ENCODE results near the gene PHLDA2. TPM values are rescaled to one million over a fixed set of nuclear protein-coding genes. Genes with fewer than 3 reads are reported as not detected.
A peak's percentile ranks its signal among the peaks of the same experiment; 100 is the strongest.

The PHLDA2 gene
- total and polyA plus RNA-seq, 9 of the 15 experiments (the other 6 are each of a cell fraction or from before 2014, with no cell fraction given): 0.43 to 42.4 (median 4.7) TPM

DNA sequence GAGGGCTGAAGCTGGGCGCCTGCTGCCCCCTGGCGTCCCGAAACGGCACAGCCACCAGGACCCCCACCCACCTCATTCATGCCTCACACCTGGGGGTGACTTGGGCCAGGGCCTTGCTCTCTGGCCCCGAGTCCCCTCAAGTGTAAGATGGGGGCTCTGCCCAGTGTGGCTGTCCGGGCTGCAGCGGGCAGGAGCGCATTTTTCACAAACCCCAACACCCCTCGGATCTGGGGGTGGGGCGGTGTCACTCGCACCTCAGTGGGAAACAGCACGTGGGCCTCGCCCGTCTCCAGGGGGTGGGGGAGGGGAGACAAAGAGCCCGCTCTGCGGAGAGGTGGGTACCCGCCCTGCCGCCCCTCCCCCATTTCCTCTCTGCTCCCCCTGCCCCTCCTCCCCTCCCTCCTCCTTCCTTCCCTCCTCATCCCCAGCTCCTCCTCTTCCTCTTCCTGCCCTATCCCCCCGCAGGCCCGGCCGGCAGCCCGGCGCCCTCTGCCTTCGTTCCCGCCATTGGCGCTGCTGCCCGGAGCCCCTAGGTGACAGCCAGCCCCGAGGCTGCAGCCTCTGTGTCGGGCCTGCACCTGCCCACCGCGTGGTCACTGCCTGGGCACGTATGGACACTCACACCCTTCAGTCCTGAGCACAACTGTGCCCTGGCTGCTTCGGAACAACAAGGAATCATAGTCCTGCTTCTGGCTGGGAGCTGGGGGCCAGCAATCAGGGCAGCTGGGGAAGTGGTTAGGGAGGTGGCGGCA is 36.8 kb downstream of the PHLDA2 start (continued):
- TF ChIP-seq, protein P1, sequence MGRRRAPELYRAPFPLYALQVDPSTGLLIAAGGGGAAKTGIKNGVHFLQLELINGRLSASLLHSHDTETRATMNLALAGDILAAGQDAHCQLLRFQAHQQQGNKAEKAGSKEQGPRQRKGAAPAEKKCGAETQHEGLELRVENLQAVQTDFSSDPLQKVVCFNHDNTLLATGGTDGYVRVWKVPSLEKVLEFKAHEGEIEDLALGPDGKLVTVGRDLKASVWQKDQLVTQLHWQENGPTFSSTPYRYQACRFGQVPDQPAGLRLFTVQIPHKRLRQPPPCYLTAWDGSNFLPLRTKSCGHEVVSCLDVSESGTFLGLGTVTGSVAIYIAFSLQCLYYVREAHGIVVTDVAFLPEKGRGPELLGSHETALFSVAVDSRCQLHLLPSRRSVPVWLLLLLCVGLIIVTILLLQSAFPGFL (CRISPR knock-in tag; IDR thresholded peaks at IDR 0.05): no peak
- TF ChIP-seq ESRRB (CRISPR knock-in tag; IDR thresholded peaks at IDR 0.05; ENCODE audit: borderline replicate concordance) (no peak), PYGO2 (tag; IDR thresholded peaks at IDR 0.05) (no peak), BRD4 (IDR thresholded peaks at IDR 0.05) (0 out of 2 replicates have a peak, but pooled peaks have one; percentile 35), NCOA4 (IDR thresholded peaks at IDR 0.05; ENCODE audit: partially characterized antibody) (no peak), TRIM24 (IDR thresholded peaks at IDR 0.05) (peak in 1 of 2 experiments; percentile 84; a peak in 2 of 4 replicates), U2AF1 (optimal IDR thresholded peaks at IDR 0.05; ENCODE audit: low read depth, low read length) (no peak), JUN (IDR thresholded peaks at IDR 0.05; ENCODE audit: borderline replicate concordance, low read depth, low read length) (no peak), JUN (CRISPR knock-in tag; IDR thresholded peaks at IDR 0.05; ENCODE audit: borderline replicate concordance) (no peak), TCF7 (IDR thresholded peaks at IDR 0.05; ENCODE audit: borderline replicate concordance) (no peak), LARP7 (IDR thresholded peaks at IDR 0.05) (no peak), OTX1 (CRISPR knock-in tag; IDR thresholded peaks at IDR 0.05) (no peak), ZNF133 (CRISPR knock-in tag; IDR thresholded peaks at IDR 0.05) (no peak), PTBP1 (IDR thresholded peaks at IDR 0.05; ENCODE audit: low read depth, low read length) (no peak), TRIM28 (IDR thresholded peaks at IDR 0.05) (no peak), CBX5 (IDR thresholded peaks at IDR 0.05; ENCODE audit: borderline replicate concordance, low read depth) (no peak), CBFA2T3 (IDR thresholded peaks at IDR 0.05) (no peak)
- TF ChIP-seq, protein P2, sequence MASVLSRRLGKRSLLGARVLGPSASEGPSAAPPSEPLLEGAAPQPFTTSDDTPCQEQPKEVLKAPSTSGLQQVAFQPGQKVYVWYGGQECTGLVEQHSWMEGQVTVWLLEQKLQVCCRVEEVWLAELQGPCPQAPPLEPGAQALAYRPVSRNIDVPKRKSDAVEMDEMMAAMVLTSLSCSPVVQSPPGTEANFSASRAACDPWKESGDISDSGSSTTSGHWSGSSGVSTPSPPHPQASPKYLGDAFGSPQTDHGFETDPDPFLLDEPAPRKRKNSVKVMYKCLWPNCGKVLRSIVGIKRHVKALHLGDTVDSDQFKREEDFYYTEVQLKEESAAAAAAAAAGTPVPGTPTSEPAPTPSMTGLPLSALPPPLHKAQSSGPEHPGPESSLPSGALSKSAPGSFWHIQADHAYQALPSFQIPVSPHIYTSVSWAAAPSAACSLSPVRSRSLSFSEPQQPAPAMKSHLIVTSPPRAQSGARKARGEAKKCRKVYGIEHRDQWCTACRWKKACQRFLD (CRISPR knock-in tag; IDR thresholded peaks at IDR 0.05): no peak
- TF ChIP-seq, protein P3, sequence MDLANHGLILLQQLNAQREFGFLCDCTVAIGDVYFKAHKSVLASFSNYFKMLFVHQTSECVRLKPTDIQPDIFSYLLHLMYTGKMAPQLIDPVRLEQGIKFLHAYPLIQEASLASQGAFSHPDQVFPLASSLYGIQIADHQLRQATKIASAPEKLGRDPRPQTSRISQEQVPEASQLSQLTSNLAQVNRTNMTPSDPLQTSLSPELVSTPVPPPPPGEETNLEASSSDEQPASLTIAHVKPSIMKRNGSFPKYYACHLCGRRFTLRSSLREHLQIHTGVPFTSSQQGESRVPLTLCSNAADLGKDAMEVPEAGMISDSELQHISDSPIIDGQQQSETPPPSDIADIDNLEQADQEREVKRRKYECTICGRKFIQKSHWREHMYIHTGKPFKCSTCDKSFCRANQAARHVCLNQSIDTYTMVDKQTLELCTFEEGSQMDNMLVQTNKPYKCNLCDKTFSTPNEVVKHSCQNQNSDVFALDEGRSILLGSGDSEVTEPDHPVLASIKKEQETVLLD (IDR thresholded peaks at IDR 0.05): peak; percentile 4; the same call in 1 of the 2 replicates
- TF ChIP-seq, protein P4, sequence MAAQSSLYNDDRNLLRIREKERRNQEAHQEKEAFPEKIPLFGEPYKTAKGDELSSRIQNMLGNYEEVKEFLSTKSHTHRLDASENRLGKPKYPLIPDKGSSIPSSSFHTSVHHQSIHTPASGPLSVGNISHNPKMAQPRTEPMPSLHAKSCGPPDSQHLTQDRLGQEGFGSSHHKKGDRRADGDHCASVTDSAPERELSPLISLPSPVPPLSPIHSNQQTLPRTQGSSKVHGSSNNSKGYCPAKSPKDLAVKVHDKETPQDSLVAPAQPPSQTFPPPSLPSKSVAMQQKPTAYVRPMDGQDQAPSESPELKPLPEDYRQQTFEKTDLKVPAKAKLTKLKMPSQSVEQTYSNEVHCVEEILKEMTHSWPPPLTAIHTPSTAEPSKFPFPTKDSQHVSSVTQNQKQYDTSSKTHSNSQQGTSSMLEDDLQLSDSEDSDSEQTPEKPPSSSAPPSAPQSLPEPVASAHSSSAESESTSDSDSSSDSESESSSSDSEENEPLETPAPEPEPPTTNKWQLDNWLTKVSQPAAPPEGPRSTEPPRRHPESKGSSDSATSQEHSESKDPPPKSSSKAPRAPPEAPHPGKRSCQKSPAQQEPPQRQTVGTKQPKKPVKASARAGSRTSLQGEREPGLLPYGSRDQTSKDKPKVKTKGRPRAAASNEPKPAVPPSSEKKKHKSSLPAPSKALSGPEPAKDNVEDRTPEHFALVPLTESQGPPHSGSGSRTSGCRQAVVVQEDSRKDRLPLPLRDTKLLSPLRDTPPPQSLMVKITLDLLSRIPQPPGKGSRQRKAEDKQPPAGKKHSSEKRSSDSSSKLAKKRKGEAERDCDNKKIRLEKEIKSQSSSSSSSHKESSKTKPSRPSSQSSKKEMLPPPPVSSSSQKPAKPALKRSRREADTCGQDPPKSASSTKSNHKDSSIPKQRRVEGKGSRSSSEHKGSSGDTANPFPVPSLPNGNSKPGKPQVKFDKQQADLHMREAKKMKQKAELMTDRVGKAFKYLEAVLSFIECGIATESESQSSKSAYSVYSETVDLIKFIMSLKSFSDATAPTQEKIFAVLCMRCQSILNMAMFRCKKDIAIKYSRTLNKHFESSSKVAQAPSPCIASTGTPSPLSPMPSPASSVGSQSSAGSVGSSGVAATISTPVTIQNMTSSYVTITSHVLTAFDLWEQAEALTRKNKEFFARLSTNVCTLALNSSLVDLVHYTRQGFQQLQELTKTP (IDR thresholded peaks at IDR 0.05; ENCODE audit: low read depth in 1 of 2, partially characterized antibody in 2 of 2): no peak
- TF ChIP-seq, protein P5, sequence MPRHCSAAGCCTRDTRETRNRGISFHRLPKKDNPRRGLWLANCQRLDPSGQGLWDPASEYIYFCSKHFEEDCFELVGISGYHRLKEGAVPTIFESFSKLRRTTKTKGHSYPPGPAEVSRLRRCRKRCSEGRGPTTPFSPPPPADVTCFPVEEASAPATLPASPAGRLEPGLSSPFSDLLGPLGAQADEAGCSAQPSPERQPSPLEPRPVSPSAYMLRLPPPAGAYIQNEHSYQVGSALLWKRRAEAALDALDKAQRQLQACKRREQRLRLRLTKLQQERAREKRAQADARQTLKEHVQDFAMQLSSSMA (CRISPR knock-in tag; IDR thresholded peaks at IDR 0.05): no peak

Data from K562 (cell line).